Measurements from ENCODE around the gene ZC3HAV1L. TPM values are rescaled to one million over a fixed set of nuclear protein-coding genes. Genes with fewer than 3 reads are reported as not detected.

ZC3HAV1L gene
- total and polyA plus RNA-seq, 2 of the 13 experiments (the other 11 are each of a cell fraction or from before 2014, with no cell fraction given) = 8.4 to 11.1 TPM

GRCh38 chr7:139035586-139036353 is at the start of gene ZC3HAV1L (continued):
- TF ChIP-seq GRHL1 (CRISPR knock-in tag; conservative IDR thresholded peaks at IDR 0.05) (no peak), ARID4A (CRISPR knock-in tag; IDR thresholded peaks at IDR 0.05; ENCODE audit: borderline replicate concordance) (peak; percentile 80), ZNF577 (CRISPR knock-in tag; IDR thresholded peaks at IDR 0.05; ENCODE audit: borderline replicate concordance, low read depth) (no peak), ZNF350 (CRISPR knock-in tag; IDR thresholded peaks at IDR 0.05; ENCODE audit: borderline replicate concordance, low read depth) (no peak), PCBP2 (optimal IDR thresholded peaks at IDR 0.05; ENCODE audit: low read depth, low read length, poor library complexity, severe bottlenecking) (no peak), ZNF564 (CRISPR knock-in tag; IDR thresholded peaks at IDR 0.05) (peak; percentile 89), DRAP1 (CRISPR knock-in tag; IDR thresholded peaks at IDR 0.05) (peak; percentile 14; the same call in 1 of the 2 replicates), ZC3H4 (CRISPR knock-in tag; IDR thresholded peaks at IDR 0.05; ENCODE audit: borderline replicate concordance) (no peak), PRDM4 (CRISPR knock-in tag; IDR thresholded peaks at IDR 0.05; ENCODE audit: borderline replicate concordance) (no peak), KMT2A (CRISPR knock-in tag; IDR thresholded peaks at IDR 0.05) (peak; percentile 45; the same call in 1 of the 2 replicates), ATRX (CRISPR knock-in tag; IDR thresholded peaks at IDR 0.05; ENCODE audit: borderline replicate concordance) (no peak), ZNF224 (CRISPR knock-in tag; IDR thresholded peaks at IDR 0.05) (no peak), ATF7 (IDR thresholded peaks at IDR 0.05) (no peak), ATF7 (CRISPR knock-in tag; IDR thresholded peaks at IDR 0.05) (no peak), NFYB (CRISPR knock-in tag; IDR thresholded peaks at IDR 0.05) (peak; percentile 21; the same call in 1 of the 2 replicates), ZNF644 (CRISPR knock-in tag; IDR thresholded peaks at IDR 0.05; ENCODE audit: low read depth) (no peak), ZNF772 (CRISPR knock-in tag; IDR thresholded peaks at IDR 0.05) (peak; percentile 67; the same call in 1 of the 2 replicates), IKZF1 (IDR thresholded peaks at IDR 0.05) (no peak), ZNF83 (CRISPR knock-in tag; IDR thresholded peaks at IDR 0.05; ENCODE audit: borderline replicate concordance) (peak; percentile 61; the same call in 1 of the 2 replicates), CCAR2 (optimal IDR thresholded peaks at IDR 0.05; ENCODE audit: low read depth, low read length) (no peak), ZNF746 (CRISPR knock-in tag; IDR thresholded peaks at IDR 0.05) (no peak; the same call in 1 of the 2 replicates)

Measured in HepG2 (cell line).